CD4-positive, alpha-beta T cell (primary cell): ENCODE measurements around the gene LYPD3. TPM values are rescaled to one million over a fixed set of nuclear protein-coding genes. Genes with fewer than 3 reads are reported as not detected.

Source experiments
- ATAC-seq: fragments of 200-7000 bp; cut with Tn5 transposase; one replicate; pipeline ENCODE4 v1.10.0; 2022; ENCODE audit warnings: mild to moderate bottlenecking; ENCODE audit not compliant: poor library complexity
- CTCF ChIA-PET: fragments of 350-600 bp; sonication (Branson Sonifier 250); formaldehyde crosslinking; loops from one replicate; lab custom pipeline; 2021; ENCODE audit warnings: antibody characterized with exemption, inconsistent platforms; lab: Charles Lee
- POLR2A ChIA-PET: fragments of 350-600 bp; sonication (Branson Sonifier 250); formaldehyde crosslinking; loops from one replicate; lab custom pipeline; 2021; ENCODE audit warnings: antibody characterized with exemption, inconsistent platforms; lab: Charles Lee
- DNase-seq, 14 experiments: peaks; one replicate each; pipeline ENCODE4 v3.0.0-alpha.2; 2013 to 2020; ENCODE audit warnings: mixed read lengths in 2 of 14
- H3K27ac ChIP-seq, 2 donors: one replicate each; pipeline versions ENCODE4 v1.5.1 to v1.7.0; 2013; ENCODE audit warnings: low read length in 2 of 2, low read depth in 1 of 2, mild to moderate bottlenecking in 1 of 2
- H3K27me3 ChIP-seq, 2 experiments: 1 replicate in 1 of 2; 2 replicates in 1 of 2; pipeline versions ENCODE4 v1.6.1 to v1.7.0; 2013; ENCODE audit warnings: low read length in 2 of 2, control low read depth in 1 of 2, mild to moderate bottlenecking in 1 of 2, moderate library complexity in 1 of 2; ENCODE audit not compliant: insufficient read depth in 2 of 2, control insufficient read depth in 1 of 2
- H3K36me3 ChIP-seq: one replicate; pipeline ENCODE4 v1.6.1; 2013; ENCODE audit warnings: low read length, control low read depth; ENCODE audit not compliant: insufficient read depth
- H3K4me1 ChIP-seq: one replicate; pipeline ENCODE4 v1.6.1; 2013; ENCODE audit warnings: low read length, control low read depth; ENCODE audit not compliant: insufficient read depth
- H3K4me3 ChIP-seq: one replicate; pipeline ENCODE4 v1.5.1; 2013; ENCODE audit warnings: mild to moderate bottlenecking, low read length, moderate library complexity
- H3K9me3 ChIP-seq, 2 experiments: 1 replicate in 1 of 2; 2 replicates in 1 of 2; pipeline versions ENCODE4 v1.6.1 to v1.7.0; 2013; ENCODE audit warnings: low read length in 2 of 2, mild to moderate bottlenecking in 2 of 2, control low read depth in 1 of 2, moderate library complexity in 1 of 2; ENCODE audit not compliant: control insufficient read depth in 1 of 2, insufficient read depth in 1 of 2
- H3K27ac Mint-ChIP-seq: one replicate; pipeline ENCODE4 v1.8.0; 2020; ENCODE audit warnings: mixed read lengths
- H3K27me3 Mint-ChIP-seq: one replicate; pipeline ENCODE4 v1.8.0; 2021; ENCODE audit warnings: mixed read lengths
- H3K36me3 Mint-ChIP-seq: one replicate; pipeline ENCODE4 v1.8.0; 2021; ENCODE audit warnings: low read depth, mixed read lengths
- H3K4me1 Mint-ChIP-seq: one replicate; pipeline ENCODE4 v1.8.0; 2021; ENCODE audit warnings: low read depth, mixed read lengths
- H3K4me3 Mint-ChIP-seq: one replicate; pipeline ENCODE4 v1.8.0; 2020; ENCODE audit warnings: mild to moderate bottlenecking, mixed read lengths
- H3K9me3 Mint-ChIP-seq: one replicate; pipeline ENCODE4 v1.8.0; 2020; ENCODE audit warnings: mixed read lengths
- intact Hi-C, 2 experiments: fragments of 100-400 bp; cut with DNase I in 1 of 2; cut with micrococcal nuclease in 1 of 2; formaldehyde crosslinking; loops; one replicate each; pipeline versions ENCODE4 v1.15.1 to v1.9.0; 2023 to 2025; cut with DNase I, micrococcal nuclease
- total RNA-seq, 174 experiments: library from RNA in 2 of 174; stranded (reverse) in 2 of 174; gene quantifications; one replicate each; pipeline ENCODE4 v1.2.3 and lab custom pipeline; 2021 to 2026
- TF ChIP-seq, protein P1 (sequence below): fragments of 200-600 bp; IDR thresholded peaks from one replicate; pipeline ENCODE4 v1.8.0; 2022; ENCODE audit warnings: antibody characterized with exemption, mild to moderate bottlenecking

Gene LYPD3
- total RNA-seq, 2 experiments from 2014 or later: 35.6 to 37.3 TPM

GRCh38 chr19:43462785-43463380, 2.5 kb downstream of the LYPD3 start:
- Histone ChIP-seq H3K36me3 (no peaks in the 10 kb centered on the region), H3K4me3 (peak overlapping the region; percentile 88), H3K9me3 (no peaks in the 10 kb centered on the region), H3K27ac (peak overlapping the region; percentile 45 to 85), H3K4me1 (peaks cover 44% of the 10 kb centered on the region), H3K27me3 (no peaks in the 10 kb centered on the region)
- CTCF ChIA-PET: interaction anchor here (0.8 to 4.3 kb wide), 14 partner anchors 10 to 206 kb away, joined by 3 to 30 read pairs (median 5); partner anchors contain the start of gene PHLDB3
- peak overlapping the region; percentile 95 for H3K4me3 Mint-ChIP-seq
- H3K27ac Mint-ChIP-seq: peak overlapping the region; percentile 97
- intact Hi-C loops: loop anchor here (1.0 to 10.0 kb wide), 6 partner anchors 12 to 292 kb away; partner anchors contain the start of genes PHLDB3 (in 2 of the 2), IRGQ (in 1 of the 2), SMG9 (in 1 of the 2) and ZNF576 (in 1 of the 2)
- H3K27me3 Mint-ChIP-seq: no peaks in the 10 kb centered on the region
- no peak for DNase-seq
- no peak for ATAC-seq
- TF ChIP-seq, protein P1, sequence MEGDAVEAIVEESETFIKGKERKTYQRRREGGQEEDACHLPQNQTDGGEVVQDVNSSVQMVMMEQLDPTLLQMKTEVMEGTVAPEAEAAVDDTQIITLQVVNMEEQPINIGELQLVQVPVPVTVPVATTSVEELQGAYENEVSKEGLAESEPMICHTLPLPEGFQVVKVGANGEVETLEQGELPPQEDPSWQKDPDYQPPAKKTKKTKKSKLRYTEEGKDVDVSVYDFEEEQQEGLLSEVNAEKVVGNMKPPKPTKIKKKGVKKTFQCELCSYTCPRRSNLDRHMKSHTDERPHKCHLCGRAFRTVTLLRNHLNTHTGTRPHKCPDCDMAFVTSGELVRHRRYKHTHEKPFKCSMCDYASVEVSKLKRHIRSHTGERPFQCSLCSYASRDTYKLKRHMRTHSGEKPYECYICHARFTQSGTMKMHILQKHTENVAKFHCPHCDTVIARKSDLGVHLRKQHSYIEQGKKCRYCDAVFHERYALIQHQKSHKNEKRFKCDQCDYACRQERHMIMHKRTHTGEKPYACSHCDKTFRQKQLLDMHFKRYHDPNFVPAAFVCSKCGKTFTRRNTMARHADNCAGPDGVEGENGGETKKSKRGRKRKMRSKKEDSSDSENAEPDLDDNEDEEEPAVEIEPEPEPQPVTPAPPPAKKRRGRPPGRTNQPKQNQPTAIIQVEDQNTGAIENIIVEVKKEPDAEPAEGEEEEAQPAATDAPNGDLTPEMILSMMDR: peak; percentile 21
- peaks cover 11% of the 10 kb centered on the region for H3K36me3 Mint-ChIP-seq
- POLR2A ChIA-PET: interaction anchor here (0.8 to 3.7 kb wide), 28 partner anchors 9 to 1629 kb away, joined by 3 to 88 read pairs (median 7); partner anchors contain the start of genes IRGQ, PHLDB3, PINLYP and SMG9
- no peaks in the 10 kb centered on the region for H3K9me3 Mint-ChIP-seq
- H3K4me1 Mint-ChIP-seq: peaks cover 60% of the 10 kb centered on the region

DNA sequence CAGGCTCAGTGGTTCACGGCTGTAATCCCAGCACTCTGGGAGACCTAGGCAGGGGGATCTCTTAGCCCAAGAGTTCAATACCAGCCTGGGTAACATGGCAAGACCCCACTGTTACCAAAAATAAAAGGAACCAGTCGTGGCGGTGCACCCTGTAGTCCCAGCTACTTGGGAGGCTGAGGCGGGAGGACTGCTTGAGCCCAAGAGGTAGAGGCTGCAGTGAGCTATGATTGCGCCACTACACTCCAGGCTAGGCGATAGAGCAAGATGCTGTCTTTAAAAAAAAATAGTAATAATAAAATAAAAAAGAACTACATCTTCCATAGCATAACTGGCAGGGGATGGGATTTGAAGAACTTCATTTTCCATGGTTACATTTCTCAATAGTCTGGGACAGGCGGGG, 3.0 kb downstream of the LYPD3 start:
- Mint-ChIP-seq H3K4me3 (peak overlapping the region; percentile 95), H3K27ac (peak overlapping the region; percentile 97), H3K36me3 (peaks cover 11% of the 10 kb centered on the region), H3K4me1 (peaks cover 55% of the 10 kb centered on the region), H3K9me3 (no peaks in the 10 kb centered on the region), H3K27me3 (no peaks in the 10 kb centered on the region)
- peaks cover 39% of the 10 kb centered on the region for H3K4me1 ChIP-seq
- CTCF ChIA-PET: interaction anchor here (1.2 to 4.3 kb wide), 7 partner anchors 12 to 206 kb away, joined by 3 to 30 read pairs (median 12); partner anchors contain the start of gene PHLDB3
- no peak for DNase-seq
- ATAC-seq: no peak
- H3K27ac ChIP-seq: no peak overlapping the region
- TF ChIP-seq, protein P1: no peak
- no peaks in the 10 kb centered on the region for H3K9me3 ChIP-seq
- H3K36me3 ChIP-seq: no peaks in the 10 kb centered on the region
- POLR2A ChIA-PET: interaction anchor here (1.1 to 3.7 kb wide), 13 partner anchors 12 to 206 kb away, joined by 4 to 88 read pairs (median 18); partner anchors contain the start of genes IRGQ, PHLDB3, ZNF575 and ZNF576
- peak overlapping the region; percentile 88 for H3K4me3 ChIP-seq
- intact Hi-C loops: loop anchor here (2.0 to 10.0 kb wide), 4 partner anchors 16 to 292 kb away; partner anchors contain the start of genes IRGQ (in 1 of the 2), SMG9 (in 1 of the 2) and ZNF576 (in 1 of the 2)
- no peaks in the 10 kb centered on the region for H3K27me3 ChIP-seq

DNA sequence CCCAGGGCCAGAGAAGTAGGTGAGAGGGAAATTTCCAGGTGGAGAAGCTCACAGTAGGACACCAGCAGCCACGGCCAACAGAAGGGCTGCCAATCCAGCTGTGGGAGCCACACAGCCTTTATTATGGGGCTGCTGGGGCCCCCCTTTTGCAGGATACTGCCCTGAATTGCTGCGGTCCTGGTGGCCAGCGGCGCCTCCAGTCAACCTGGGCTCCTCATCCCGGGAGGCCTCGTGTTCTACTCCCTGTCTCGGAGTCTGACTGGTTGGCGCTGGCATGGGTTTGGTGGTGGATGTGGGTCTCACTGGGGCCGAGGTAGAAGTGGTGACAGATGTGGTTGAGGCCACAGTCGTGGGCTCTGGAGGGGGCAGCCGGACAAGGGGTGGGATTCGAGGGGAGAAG, 4.1 kb downstream of the LYPD3 start:
- peaks cover 11% of the 10 kb centered on the region for H3K36me3 Mint-ChIP-seq
- no peaks in the 10 kb centered on the region for H3K36me3 ChIP-seq
- peak overlapping the region; percentile 97 for H3K27ac Mint-ChIP-seq
- ChIA-PET POLR2A (interaction anchor here (0.9 to 1.6 kb wide), 2 partner anchors 23 to 63 kb away, joined by 3 to 5 read pairs; no protein-coding TSS in a partner anchor), CTCF (interaction anchor here (1.2 kb wide), 1 partner anchor 134 kb away, joined by 3 read pairs; no protein-coding TSS in a partner anchor)
- peaks cover 51% of the 10 kb centered on the region for H3K4me1 Mint-ChIP-seq
- H3K27me3 Mint-ChIP-seq: no peaks in the 10 kb centered on the region
- TF ChIP-seq, protein P1: no peak
- ATAC-seq: no peak
- H3K27ac ChIP-seq: no peak overlapping the region
- H3K4me1 ChIP-seq: peaks cover 33% of the 10 kb centered on the region
- H3K4me3 Mint-ChIP-seq: no peak overlapping the region
- H3K9me3 Mint-ChIP-seq: no peaks in the 10 kb centered on the region
- DNase-seq: no peak
- no peaks in the 10 kb centered on the region for H3K27me3 ChIP-seq
- no peaks in the 10 kb centered on the region for H3K9me3 ChIP-seq
- no peak overlapping the region for H3K4me3 ChIP-seq
- intact Hi-C loops: loop anchor here in 1 of 2 experiments (5.0 to 10.0 kb wide), 2 partner anchors 136 to 293 kb away; partner anchors contain the start of genes IRGQ, SMG9 and ZNF576
